Activated CD8-positive, alpha-beta memory T cell treated with anti-CD3 and anti-CD28 coated beads, Interleukin-2, amount 50 U/mL, for 24 hours (primary cell): ENCODE data around the gene NCOA5.

Experiments
- DNase-seq: peaks from one replicate; pipeline ENCODE4 v3.0.0-alpha.2; 2020; ENCODE audit errors: extremely low read depth

Gene NCOA5

GRCh38 chr20:46014517-46015396 is 75.0 kb downstream of the NCOA5 start:
- DNase-seq: no peak

GRCh38 chr20:46013829-46014516 is 75.8 kb downstream of the NCOA5 start:
- peak; percentile 26 for DNase-seq

- DNase-seq: no peak
Observed at GRCh38 chr20:46013322-46013828, 76.4 kb downstream of the NCOA5 start.

GRCh38 chr20:46012921-46013320 is 76.8 kb downstream of the NCOA5 start:
- DNase-seq: no peak

GRCh38 chr20:46011631-46012482 is 77.9 kb downstream of the NCOA5 start:
- no peak for DNase-seq
